ENCODE results near the gene TAS2R39.

- TF ChIP-seq POLR2AphosphoS5 (IDR thresholded peaks at IDR 0.05; ENCODE audit: insufficient read depth in 1 of 2, low read depth in 1 of 2) (no peak), CTCF (IDR thresholded peaks at IDR 0.05) (no peak)
Measured at GRCh38 chr7:143229054-143229790, 46.0 kb downstream of the TAS2R39 start.
